Fibroblast of peridontal ligament (primary cell): ENCODE data around the gene SMCO4.

Experiments used
- DNase-seq: peaks from one replicate; pipeline ENCODE4 v3.0.0-alpha.2; 2010; ENCODE audit errors: extremely low read depth

The SMCO4 gene

DNA sequence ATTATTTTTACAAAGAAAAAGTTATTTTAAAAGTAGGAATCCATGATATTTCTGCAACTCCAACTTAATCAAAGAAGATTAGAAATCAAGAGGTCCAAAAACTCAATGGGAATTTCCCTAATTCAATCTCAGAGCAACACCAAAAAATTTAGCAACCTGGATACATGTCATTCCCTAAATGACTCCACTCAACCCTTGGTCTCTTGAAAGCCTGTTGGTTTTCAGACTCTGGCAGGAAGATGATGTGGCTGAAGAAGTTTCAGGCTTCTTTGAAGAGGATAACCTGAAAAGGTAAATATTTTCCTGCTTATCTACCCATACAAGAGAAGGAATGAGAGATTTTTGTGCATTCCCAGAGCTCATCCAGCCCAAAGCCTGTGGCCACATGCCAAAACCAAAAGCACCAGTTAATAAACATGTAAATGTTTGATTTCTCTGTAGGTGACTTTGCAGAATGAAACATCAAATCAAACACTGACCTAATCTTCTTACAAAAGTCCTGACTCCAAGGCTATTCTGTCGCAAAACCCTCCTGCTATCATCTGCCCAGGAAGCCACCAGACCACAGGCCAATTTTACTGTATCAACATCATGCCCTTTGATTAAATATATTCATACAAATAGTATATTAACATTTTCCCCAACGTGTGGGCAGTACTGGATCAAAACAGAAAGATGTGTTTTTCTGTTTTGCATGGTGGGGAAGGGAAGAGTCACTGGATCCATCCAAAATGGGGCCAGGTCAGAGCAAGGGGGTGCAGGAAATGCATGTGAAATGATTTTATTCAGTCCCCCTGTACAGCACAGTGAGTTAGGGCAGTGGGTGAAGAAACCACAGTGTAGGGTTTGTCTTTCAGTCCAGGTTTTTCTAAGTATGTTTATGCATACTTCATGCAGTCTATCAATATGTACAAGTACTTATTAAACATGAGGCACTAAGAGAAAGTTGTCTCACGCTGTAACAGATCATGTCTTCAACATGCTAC, 38.8 kb downstream of the SMCO4 start:
- DNase-seq = no peak

DNA sequence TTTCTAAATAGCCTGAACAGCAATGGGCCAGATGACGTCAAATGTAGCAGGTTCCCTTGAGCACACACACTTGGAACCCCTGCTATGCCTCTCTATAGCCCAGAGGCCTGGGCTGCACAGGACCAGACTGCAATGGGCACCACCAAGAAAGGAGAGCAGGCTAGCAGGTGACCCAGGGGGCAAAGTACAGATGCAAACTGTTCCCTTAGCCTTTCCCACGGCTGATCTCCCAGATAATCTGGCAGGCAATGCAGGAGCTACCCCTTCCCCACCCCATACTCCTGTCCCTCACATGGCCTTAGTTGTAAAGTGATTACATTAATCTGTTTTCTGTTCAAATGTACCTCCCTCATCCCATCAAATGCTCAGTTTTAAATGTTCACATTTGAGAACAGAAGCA, 41.3 kb downstream of the SMCO4 start:
- DNase-seq = no peak

- DNase-seq = no peak
Measured at GRCh38 chr11:93500759-93501158, 42.4 kb downstream of the SMCO4 start.

GRCh38 chr11:93498641-93499040, 44.5 kb downstream of the SMCO4 start:
- DNase-seq = peak; percentile 12

- no peak for DNase-seq
Measured at GRCh38 chr11:93498161-93498560, 45.0 kb downstream of the SMCO4 start.

GRCh38 chr11:93497596-93497995, 45.6 kb downstream of the SMCO4 start:
- DNase-seq = no peak

DNA sequence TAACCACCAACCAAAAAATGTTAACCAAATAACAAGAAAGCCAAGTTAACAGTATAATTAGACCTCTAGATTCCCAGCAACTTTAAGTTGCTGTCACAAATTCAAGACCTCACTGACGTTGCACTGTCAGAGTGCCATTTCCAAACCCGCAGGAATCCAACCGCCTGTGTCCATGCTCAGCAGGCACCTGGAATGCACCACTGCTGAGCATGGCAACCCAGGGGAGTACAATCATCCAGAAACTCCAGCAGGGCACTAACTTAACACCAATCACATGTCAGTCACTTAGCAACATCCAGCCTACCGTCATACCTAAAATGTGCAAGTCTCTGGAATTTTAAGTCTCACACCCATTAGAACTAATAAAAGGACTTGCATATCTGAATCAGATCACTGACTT, 48.8 kb downstream of the SMCO4 start:
- peak; percentile 82 for DNase-seq

DNA sequence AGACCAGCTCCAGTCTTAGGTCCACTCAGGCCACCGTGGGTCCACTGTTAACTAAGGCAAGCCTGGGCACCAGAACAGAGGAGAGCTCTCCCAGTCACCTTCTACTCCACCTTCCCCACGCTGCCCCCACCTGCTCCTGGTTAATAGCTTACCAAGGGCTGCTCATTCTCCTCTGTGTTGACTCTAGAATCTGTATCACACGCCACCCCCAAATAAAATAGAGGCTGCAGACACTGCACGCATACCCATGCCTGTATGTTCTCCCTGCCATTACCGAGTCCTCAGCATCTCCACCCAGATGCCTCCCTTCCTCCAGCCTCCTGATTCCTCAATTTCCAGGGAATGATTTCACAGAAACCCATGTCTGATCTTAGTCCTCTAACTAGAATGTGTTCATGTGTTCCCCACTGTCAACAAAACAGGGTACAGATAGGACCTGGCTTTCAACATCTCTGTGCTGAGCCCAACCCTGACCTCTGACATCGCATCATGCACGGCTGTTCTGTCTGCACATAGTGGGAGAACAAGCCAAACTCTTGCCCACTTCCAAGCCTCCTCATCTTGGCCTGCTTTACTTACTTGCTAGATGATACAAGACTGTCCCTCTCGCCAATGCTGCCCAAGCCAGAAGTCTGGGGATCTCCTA, 49.8 kb downstream of the SMCO4 start:
- DNase-seq = no peak

DNA sequence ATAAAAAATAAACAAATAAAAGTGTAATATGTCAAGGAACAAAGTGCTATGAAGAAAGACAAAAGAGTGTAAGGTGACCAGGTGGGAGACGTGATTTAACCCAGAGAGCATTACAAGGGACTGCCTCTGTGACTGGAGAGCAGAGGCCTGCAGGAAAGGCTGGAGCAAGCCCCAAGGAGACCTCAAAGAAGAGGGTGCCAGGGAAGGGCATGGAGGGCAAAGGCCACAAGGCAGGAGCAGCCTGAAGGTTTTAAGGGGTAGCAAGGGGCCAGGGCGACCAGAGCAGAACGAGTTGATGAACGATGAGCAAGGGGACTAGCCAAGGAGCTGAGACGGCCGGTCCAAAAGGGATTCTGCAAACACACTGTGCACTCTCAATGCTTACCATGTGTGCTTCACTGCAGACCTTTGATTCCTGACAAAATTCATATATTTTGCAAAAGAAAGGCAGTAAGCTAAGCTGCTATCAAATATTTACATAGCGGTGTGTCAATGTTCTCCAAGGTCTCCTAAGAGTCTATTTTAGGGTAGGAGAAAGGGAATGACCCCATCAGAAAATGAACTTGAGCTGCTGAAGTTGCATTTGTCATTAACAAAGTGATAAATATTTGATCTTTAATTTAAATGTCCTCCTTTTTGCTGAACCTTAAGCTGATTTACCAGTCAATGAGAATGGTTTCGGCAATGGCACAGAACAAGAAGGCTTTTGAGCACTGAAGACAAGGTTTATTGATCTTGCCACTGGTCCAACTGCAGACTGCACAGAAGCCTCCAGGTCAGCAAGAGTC, 50.5 kb downstream of the SMCO4 start:
- no peak for DNase-seq

GRCh38 chr11:93491973-93492372, 51.2 kb downstream of the SMCO4 start:
- DNase-seq = no peak

- no peak for DNase-seq
Measured at GRCh38 chr11:93490996-93491618, 52.1 kb downstream of the SMCO4 start.

GRCh38 chr11:93489841-93490240, 53.4 kb downstream of the SMCO4 start:
- no peak for DNase-seq

GRCh38 chr11:93487032-93487483, 56.1 kb downstream of the SMCO4 start:
- DNase-seq = no peak

- no peak for DNase-seq
Measured at GRCh38 chr11:93485983-93486382, 57.2 kb downstream of the SMCO4 start.

- DNase-seq = peak; percentile 78
Measured at GRCh38 chr11:93484716-93485115, 58.5 kb downstream of the SMCO4 start.

GRCh38 chr11:93482556-93482955, 60.6 kb downstream of the SMCO4 start:
- no peak for DNase-seq

DNA sequence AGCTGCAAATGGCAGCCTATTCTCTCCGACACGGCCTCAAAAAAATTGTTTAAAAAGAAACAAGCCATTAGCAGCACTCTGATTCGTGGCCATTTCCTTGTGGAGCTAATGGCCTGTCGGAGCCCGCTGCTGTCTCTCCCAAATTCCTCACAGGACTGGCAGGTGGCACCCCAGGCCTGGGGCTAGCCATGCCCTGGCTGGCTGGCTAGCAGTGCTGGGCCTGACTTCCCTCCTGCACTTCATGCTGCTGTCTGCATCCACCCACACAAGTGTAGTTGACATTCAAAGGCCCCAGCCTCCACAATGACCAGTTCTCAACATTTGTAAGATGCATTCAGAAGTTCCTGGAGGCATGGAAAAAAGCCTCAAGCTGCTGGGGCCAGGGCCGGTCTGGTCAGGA, 61.5 kb downstream of the SMCO4 start:
- no peak for DNase-seq

GRCh38 chr11:93481279-93481678, 61.9 kb downstream of the SMCO4 start:
- DNase-seq = no peak

- DNase-seq = no peak
Measured at GRCh38 chr11:93480756-93481155, 62.4 kb downstream of the SMCO4 start.

- DNase-seq = no peak
Measured at GRCh38 chr11:93480256-93480655, 62.9 kb downstream of the SMCO4 start.

DNA sequence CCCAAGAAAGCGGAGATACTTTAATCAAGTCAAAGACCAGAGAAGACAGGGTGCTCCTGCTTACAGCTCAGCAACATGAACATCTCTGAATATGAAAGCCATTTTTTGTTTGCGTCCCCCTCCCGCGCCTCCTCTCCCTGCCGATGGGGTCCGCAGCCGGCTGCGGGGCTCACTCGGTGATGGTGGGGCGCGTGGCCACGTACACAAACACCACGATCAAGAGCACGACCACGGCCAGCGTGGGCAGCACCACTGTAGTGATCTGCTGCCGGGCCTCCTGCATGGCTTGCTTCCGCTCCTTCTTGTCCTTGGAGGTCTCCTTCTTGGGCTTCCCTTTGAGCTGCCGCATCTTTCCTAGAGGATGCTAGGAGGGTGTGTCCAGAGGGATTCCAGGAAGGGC, 64.3 kb downstream of the SMCO4 start:
- no peak for DNase-seq
